Caco-2 (cell line): Measurements from ENCODE around the gene MYORG. TPM values are rescaled to one million over a fixed set of nuclear protein-coding genes. Genes with fewer than 3 reads are reported as not detected.

Experiments used
- BruUV-seq: library from RNA; stranded (reverse); fragments of 400-500 nt; replicated peaks from 2 replicates; lab custom pipeline; 2021; lab: Mats Ljungman, UMichigan
- CTCF ChIA-PET: fragments of 300-600 bp; sonication (Branson Sonifier 250); formaldehyde crosslinking; loops from one replicate; lab custom pipeline; 2022; ENCODE audit warnings: antibody characterized with exemption; lab: Charles Lee
- POLR2A ChIA-PET: fragments of 300-600 bp; sonication (Branson Sonifier 250); formaldehyde crosslinking; loops from one replicate; lab custom pipeline; 2022; ENCODE audit warnings: antibody characterized with exemption; lab: Charles Lee
- DNase-seq, 2 experiments: peaks; one replicate each; pipeline versions ENCODE4 v3.0.0 to v3.0.0-alpha.2; 2020 to 2022
- H3K27me3 ChIP-seq: replicated peaks from 2 replicates; pipeline ENCODE4 v1.6.0; 2011; ENCODE audit warnings: low read length; ENCODE audit not compliant: control insufficient read depth, insufficient read depth
- H3K36me3 ChIP-seq: 2 replicates; pipeline ENCODE4 v1.5.1; 2011; ENCODE audit warnings: low read length; ENCODE audit not compliant: control insufficient read depth, insufficient read depth
- H3K4me1 ChIP-seq: fragments of 250-450 bp; sonication (Bioruptor Pico); 2 replicates; pipeline ENCODE4 v1.5.1; 2020; ENCODE audit warnings: mild to moderate bottlenecking
- H3K4me3 ChIP-seq: 2 replicates; pipeline ENCODE4 v1.5.1; 2011; ENCODE audit warnings: low read depth, mild to moderate bottlenecking, control low read depth, low read length
- H3K9me3 ChIP-seq: fragments of 250-450 bp; sonication (Bioruptor Pico); 2 replicates; pipeline ENCODE4 v1.5.1; 2020; ENCODE audit warnings: mild to moderate bottlenecking, moderate library complexity
- H3K27ac Mint-ChIP-seq: one replicate; pipeline ENCODE4 v1.8.0; 2022; ENCODE audit warnings: mixed read lengths; ENCODE audit not compliant: unreplicated experiment
- H3K27me3 Mint-ChIP-seq: one replicate; pipeline ENCODE4 v1.8.0; 2022; ENCODE audit warnings: mixed read lengths; ENCODE audit not compliant: insufficient read depth, unreplicated experiment
- H3K36me3 Mint-ChIP-seq: one replicate; pipeline ENCODE4 v1.8.0; 2022; ENCODE audit warnings: mild to moderate bottlenecking, mixed read lengths; ENCODE audit not compliant: insufficient read depth, unreplicated experiment
- H3K4me1 Mint-ChIP-seq: one replicate; pipeline ENCODE4 v1.8.0; 2022; ENCODE audit warnings: low read depth, mixed read lengths; ENCODE audit not compliant: unreplicated experiment
- H3K4me3 Mint-ChIP-seq: one replicate; pipeline ENCODE4 v1.8.0; 2022; ENCODE audit warnings: mild to moderate bottlenecking, moderate library complexity, mixed read lengths; ENCODE audit not compliant: unreplicated experiment
- H3K9me3 Mint-ChIP-seq: one replicate; pipeline ENCODE4 v1.8.0; 2022; ENCODE audit warnings: mixed read lengths; ENCODE audit not compliant: unreplicated experiment
- CTCF ChIP-seq, 2 experiments: fragments of 200-600 bp in 1 of 2; IDR thresholded peaks; 1 replicate in 1 of 2; 2 replicates in 1 of 2; pipeline versions ENCODE4 v1.5.1 to v1.8.0; 2011 to 2022; ENCODE audit warnings: antibody characterized with exemption in 1 of 2, control low read depth in 1 of 2, inconsistent platforms in 1 of 2, low read depth in 1 of 2, low read length in 1 of 2, mild to moderate bottlenecking in 1 of 2, moderate library complexity in 1 of 2; ENCODE audit not compliant: insufficient read depth in 1 of 2, severe bottlenecking in 1 of 2, unreplicated experiment in 1 of 2
- intact Hi-C: fragments of 100-400 bp; cut with micrococcal nuclease; formaldehyde crosslinking; loops from one replicate; pipeline ENCODE4 v1.10.0; 2022; ENCODE audit not compliant: unreplicated experiment
- total RNA-seq: library from RNA; stranded (reverse); gene quantifications from 2 replicates; pipeline ENCODE4 v1.2.3, GENCODE V29; 2022

The MYORG gene
- total RNA-seq, 1 experiment from 2014 or later: 37.3 TPM

GRCh38 chr9:34343605-34344004 lies 33.1 kb downstream of the MYORG start:
- H3K36me3 ChIP-seq: no peaks in the 10 kb centered on the region
- no peaks in the 10 kb centered on the region for H3K9me3 Mint-ChIP-seq
- POLR2A ChIA-PET: interaction anchor here (0.6 kb wide), 1 partner anchor 270 kb away, joined by 3 read pairs; no protein-coding TSS in a partner anchor

GRCh38 chr9:34343090-34343489 lies 33.6 kb downstream of the MYORG start:
- TF ChIP-seq CTCF (IDR thresholded peaks at IDR 0.05; ENCODE audit: insufficient read depth in 1 of 2, low read depth in 1 of 2, low read length in 1 of 2, severe bottlenecking in 1 of 2, unreplicated experiment in 1 of 2): no peak
- intact Hi-C loops: no loop called here

More at GRCh38 chr9:34343605-34344004, 33.1 kb downstream of the MYORG start:
- no peak overlapping the region for H3K4me3 Mint-ChIP-seq
- Histone ChIP-seq H3K9me3 (no peaks in the 10 kb centered on the region), H3K4me3 (no peak overlapping the region), H3K4me1 (peaks cover 18% of the 10 kb centered on the region), H3K27me3 (no peaks in the 10 kb centered on the region)
- intact Hi-C loops: loop anchor here (2.0 kb wide), 1 partner anchor 31 kb away; no protein-coding TSS in a partner anchor
- CTCF ChIA-PET: interaction anchor here (0.6 to 1.0 kb wide), 2 partner anchors 22 to 31 kb away, joined by 3 read pairs; no protein-coding TSS in a partner anchor
- peaks cover 13% of the 10 kb centered on the region for H3K4me1 Mint-ChIP-seq
- H3K36me3 Mint-ChIP-seq: peaks cover 5% of the 10 kb centered on the region
- no peak for DNase-seq
- H3K27ac Mint-ChIP-seq: no peak overlapping the region
- no peak for TF ChIP-seq CTCF (IDR thresholded peaks at IDR 0.05; ENCODE audit: insufficient read depth in 1 of 2, low read depth in 1 of 2, low read length in 1 of 2, severe bottlenecking in 1 of 2, unreplicated experiment in 1 of 2)
- no TSS peak for BruUV-seq
- H3K27me3 Mint-ChIP-seq: no peaks in the 10 kb centered on the region

GRCh38 chr9:34341659-34342295 lies 34.9 kb downstream of the MYORG start:
- POLR2A ChIA-PET: no interaction called here
- no TSS peak for BruUV-seq

More at GRCh38 chr9:34343090-34343489, 33.6 kb downstream of the MYORG start:
- ChIA-PET POLR2A (no interaction called here), CTCF (interaction anchor here (0.6 to 1.1 kb wide), 3 partner anchors 13 to 32 kb away, joined by 3 read pairs; no protein-coding TSS in a partner anchor)
- Histone ChIP-seq H3K4me3 (no peak overlapping the region), H3K36me3 (no peaks in the 10 kb centered on the region), H3K9me3 (no peaks in the 10 kb centered on the region), H3K4me1 (peaks cover 18% of the 10 kb centered on the region), H3K27me3 (no peaks in the 10 kb centered on the region)
- Mint-ChIP-seq H3K9me3 (no peaks in the 10 kb centered on the region), H3K36me3 (peaks cover 5% of the 10 kb centered on the region), H3K27ac (no peak overlapping the region), H3K4me3 (no peak overlapping the region), H3K27me3 (no peaks in the 10 kb centered on the region), H3K4me1 (peaks cover 13% of the 10 kb centered on the region)
- TSS peak; percentile 74 for BruUV-seq
- no peak for DNase-seq

More at GRCh38 chr9:34341659-34342295, 34.9 kb downstream of the MYORG start:
- Histone ChIP-seq H3K4me1 (peaks cover 18% of the 10 kb centered on the region), H3K4me3 (no peak overlapping the region), H3K9me3 (no peaks in the 10 kb centered on the region), H3K27me3 (no peaks in the 10 kb centered on the region), H3K36me3 (no peaks in the 10 kb centered on the region)
- peaks cover 8% of the 10 kb centered on the region for H3K4me1 Mint-ChIP-seq
- CTCF ChIA-PET: interaction anchor here (1.1 kb wide), 1 partner anchor 11 kb away, joined by 3 read pairs; no protein-coding TSS in a partner anchor
- H3K27me3 Mint-ChIP-seq: no peaks in the 10 kb centered on the region
- no peaks in the 10 kb centered on the region for H3K9me3 Mint-ChIP-seq
- H3K27ac Mint-ChIP-seq: no peak overlapping the region
- intact Hi-C loops: no loop called here
- no peak overlapping the region for H3K4me3 Mint-ChIP-seq
- no peak for DNase-seq
- no peak for TF ChIP-seq CTCF (IDR thresholded peaks at IDR 0.05; ENCODE audit: insufficient read depth in 1 of 2, low read depth in 1 of 2, low read length in 1 of 2, severe bottlenecking in 1 of 2, unreplicated experiment in 1 of 2)
- no peaks in the 10 kb centered on the region for H3K36me3 Mint-ChIP-seq
